ENCODE data around the gene KCNH8. TPM values are rescaled to one million over a fixed set of nuclear protein-coding genes. Genes with fewer than 3 reads are reported as not detected.

The KCNH8 gene
- total and polyA plus RNA-seq, 10 of the 15 experiments (the other 5 are each of a cell fraction or from before 2014, with no cell fraction given) = under 0.01 to 0.18 (median 0.07) TPM; not detected in 2

- no peak for ATAC-seq
- DNase-seq (ENCODE audit: low read depth, low spot score) = no peak
- in situ Hi-C loops (cut with MboI) = no loop called here
- Histone ChIP-seq H3K4me2 (ENCODE audit: control insufficient read depth, insufficient read depth) (no peak overlapping the region), H2AFZ (ENCODE audit: control insufficient read depth, low read depth, low read length) (no peak overlapping the region), H3K27me3 (replicated peaks in 1 of 2; ENCODE audit: control insufficient read depth in 2 of 2, insufficient read depth in 2 of 2, low read length in 1 of 2) (no peaks in the 10 kb centered on the region), H4K20me1 (ENCODE audit: control insufficient read depth, insufficient read depth) (no peaks in the 10 kb centered on the region), H3K9me3 (replicated peaks; ENCODE audit: control insufficient read depth, insufficient read depth, low read length) (no peaks in the 10 kb centered on the region), H3K27ac (ENCODE audit: control insufficient read depth, insufficient read depth) (no peak overlapping the region), H3K79me2 (ENCODE audit: control insufficient read depth, insufficient read depth, low read length) (no peaks in the 10 kb centered on the region), H3K36me3 (ENCODE audit: control insufficient read depth in 2 of 2, insufficient read depth in 2 of 2, low read length in 1 of 2) (no peaks in the 10 kb centered on the region), H3K9ac (ENCODE audit: control insufficient read depth, insufficient read depth, low read length) (no peak overlapping the region), H3K4me1 (ENCODE audit: control insufficient read depth, insufficient read depth, low read length) (no peaks in the 10 kb centered on the region), H3K4me3 (no peak overlapping the region)
- ChIA-PET SMC1A (ENCODE audit: uncharacterized antibody, unreplicated experiment) (no interaction called here), POLR2A (no interaction called here), CTCF (no interaction called here), RAD21 (ENCODE audit: unreplicated experiment) (no interaction called here)
- no peak for FAIRE-seq
- WGBS (ENCODE audit: insufficient coverage, insufficient replicate concordance, low lambda C conversion rate, missing lambda C conversion rate) = 0% methylated on average over 1 of the region's 1 CpG
- intact Hi-C loops (cut with micrococcal nuclease; ENCODE audit: unreplicated experiment) = no loop called here
- BruUV-seq (replicated peaks) = no TSS peak
- TF ChIP-seq BHLHE40 (IDR thresholded peaks at IDR 0.05; ENCODE audit: borderline replicate concordance in 1 of 2, low read depth in 2 of 2, low read length in 1 of 2) (no peak), RB1 (IDR thresholded peaks at IDR 0.05; ENCODE audit: borderline replicate concordance) (no peak), IKZF2 (IDR thresholded peaks at IDR 0.05) (no peak), USF1 (IDR thresholded peaks at IDR 0.05; ENCODE audit: borderline replicate concordance, extremely low read length, insufficient read depth, low read depth, low read length) (no peak), ZNF687 (IDR thresholded peaks at IDR 0.05) (no peak), BMI1 (IDR thresholded peaks at IDR 0.05; ENCODE audit: borderline replicate concordance) (no peak), SUZ12 (IDR thresholded peaks at IDR 0.05; ENCODE audit: unreplicated experiment) (no peak), MEF2A (IDR thresholded peaks at IDR 0.05; ENCODE audit: insufficient read depth, low read depth, low read length) (no peak), ZBTB40 (IDR thresholded peaks at IDR 0.05; ENCODE audit: borderline replicate concordance) (no peak), ZBTB4 (CRISPR knock-in tag; IDR thresholded peaks at IDR 0.05) (no peak), RAD21 (IDR thresholded peaks at IDR 0.05; ENCODE audit: insufficient read depth, low read depth, low read length) (no peak), SP1 (IDR thresholded peaks at IDR 0.05; ENCODE audit: low read depth, low read length) (no peak)
These were observed 33.8 kb upstream of the KCNH8 start for GRCh38 chr3:19114461-19114860.
